Astrocyte of the hippocampus (primary cell): Measurements from ENCODE around the gene ABCC1.
"Not testable (repeated sequence)": the region's sequence is repeated elsewhere in the genome, so short reads cannot be mapped to it uniquely, and the experiment has no call there.

Experiments used
- DNase-seq: peaks from one replicate; pipeline ENCODE4 v3.0.0; 2011; ENCODE audit warnings: low read depth, low spot score

Gene ABCC1

DNA sequence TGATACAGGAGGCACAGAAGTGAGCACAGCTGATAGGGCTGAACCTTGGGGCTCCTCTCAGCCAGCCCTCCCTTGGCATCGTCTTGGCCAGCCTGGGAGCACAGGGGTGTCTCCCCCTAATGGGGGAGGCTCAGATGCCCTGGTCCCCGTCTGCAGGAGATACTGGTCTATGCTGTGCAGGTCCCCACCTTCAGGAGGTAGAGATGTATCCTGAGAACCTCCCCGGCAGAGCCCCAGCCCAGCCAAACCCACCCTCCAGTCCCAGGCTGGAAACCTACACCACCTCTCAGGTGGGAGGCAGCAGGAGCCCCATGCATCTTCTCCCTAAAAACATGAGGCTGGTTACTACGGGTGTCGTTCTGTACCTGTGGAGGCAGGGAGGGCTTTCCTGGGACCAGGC, 235.2 kb downstream of the ABCC1 start:
- no peak for DNase-seq

DNA sequence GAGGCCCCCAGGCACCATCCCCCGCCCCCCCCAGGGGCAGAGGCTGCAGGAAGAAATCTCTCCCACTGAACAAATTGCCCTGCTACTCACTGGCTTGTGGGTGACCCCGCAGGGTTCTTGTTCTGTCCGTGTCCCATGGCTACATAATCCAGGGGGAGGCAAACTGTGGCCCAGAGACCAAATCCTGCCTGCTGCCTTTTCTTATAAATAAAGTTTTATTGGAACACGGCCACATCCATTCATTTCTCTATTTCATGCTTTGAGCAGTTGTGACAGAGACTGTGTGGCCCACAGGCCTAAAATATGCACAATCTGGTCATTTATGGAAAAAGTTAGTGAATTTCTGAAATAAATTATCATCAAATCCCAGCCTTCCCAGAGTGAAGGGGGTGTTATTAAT, 235.7 kb downstream of the ABCC1 start:
- no peak for DNase-seq

DNA sequence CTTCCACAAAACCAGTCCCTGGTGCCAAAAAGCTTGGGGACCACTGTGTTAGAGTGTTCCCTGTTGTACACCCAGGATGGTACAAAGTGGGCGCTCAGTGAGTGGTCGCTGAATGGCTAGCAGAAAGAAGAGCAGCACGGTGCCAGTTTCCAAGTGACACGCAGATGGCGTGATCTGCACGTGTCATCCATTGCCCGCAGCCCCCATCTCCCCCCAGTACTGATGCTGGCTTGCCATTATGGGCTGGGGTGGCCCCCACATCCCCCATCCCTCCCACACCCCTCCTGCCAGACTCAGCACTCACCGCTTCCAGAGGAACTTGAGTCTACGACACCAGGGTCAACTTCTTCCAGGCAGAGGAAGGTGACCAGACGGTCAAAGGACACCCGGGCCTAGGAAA, 237.4 kb downstream of the ABCC1 start:
- DNase-seq, result no peak

DNA sequence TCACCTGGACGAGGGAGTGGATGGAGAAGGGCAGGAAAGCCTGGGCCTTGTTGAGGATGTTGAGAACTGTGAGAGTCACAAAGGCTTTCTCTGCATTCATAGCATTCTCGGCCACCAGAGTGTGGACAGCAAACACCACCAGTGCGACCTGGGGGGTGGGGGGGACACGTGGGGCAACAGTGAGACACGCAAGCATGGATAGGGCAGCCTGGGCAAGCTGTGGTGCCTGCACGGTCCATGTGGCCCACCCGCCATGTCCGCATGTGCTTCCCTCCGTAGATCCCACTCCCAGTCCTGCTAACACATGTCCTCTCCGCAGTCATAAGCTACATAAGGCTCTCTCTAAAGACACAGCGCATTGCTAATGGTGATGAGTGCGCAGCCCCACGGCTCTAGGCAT, 239.4 kb downstream of the ABCC1 start:
- no peak for DNase-seq

DNA sequence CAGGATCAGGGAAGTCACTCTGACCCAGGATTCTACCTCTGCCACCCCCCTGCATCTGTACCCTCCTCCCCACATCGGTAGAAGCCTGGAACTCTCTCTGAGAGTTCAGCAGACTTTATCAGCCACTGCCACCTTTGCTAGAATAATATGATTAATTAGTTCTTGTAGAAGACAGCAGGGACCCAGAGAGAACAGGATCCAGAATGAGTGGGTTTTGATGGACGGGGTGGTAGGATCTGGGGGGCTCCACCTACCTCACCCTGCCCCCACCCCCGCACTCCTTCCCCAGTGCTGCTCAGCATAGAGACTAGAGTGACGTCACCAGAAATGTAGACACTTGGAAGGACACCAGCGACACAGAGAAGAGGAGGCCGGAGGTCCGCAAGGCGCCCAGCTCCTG, 240.4 kb downstream of the ABCC1 start:
- no peak for DNase-seq

DNA sequence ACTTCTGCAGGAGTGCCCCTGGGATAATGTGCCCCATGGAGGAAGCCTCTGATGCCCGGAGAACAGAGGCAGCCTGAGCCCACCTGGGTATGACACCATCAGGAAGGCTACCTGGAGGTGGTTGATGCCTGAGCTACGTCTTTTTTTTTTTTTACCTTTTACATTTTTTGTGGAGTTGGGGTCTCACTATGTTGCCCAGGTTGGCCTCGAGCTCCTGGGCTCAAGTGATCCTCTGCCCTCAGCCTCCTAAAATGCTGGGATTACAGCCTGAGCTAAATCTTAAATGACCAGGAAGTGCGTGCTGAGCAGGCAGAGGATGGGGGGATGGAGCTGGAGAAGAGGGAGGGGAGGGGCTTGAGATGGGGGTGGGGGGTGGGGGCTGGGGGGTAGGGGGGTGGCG, 241.1 kb downstream of the ABCC1 start:
- no peak for DNase-seq

DNA sequence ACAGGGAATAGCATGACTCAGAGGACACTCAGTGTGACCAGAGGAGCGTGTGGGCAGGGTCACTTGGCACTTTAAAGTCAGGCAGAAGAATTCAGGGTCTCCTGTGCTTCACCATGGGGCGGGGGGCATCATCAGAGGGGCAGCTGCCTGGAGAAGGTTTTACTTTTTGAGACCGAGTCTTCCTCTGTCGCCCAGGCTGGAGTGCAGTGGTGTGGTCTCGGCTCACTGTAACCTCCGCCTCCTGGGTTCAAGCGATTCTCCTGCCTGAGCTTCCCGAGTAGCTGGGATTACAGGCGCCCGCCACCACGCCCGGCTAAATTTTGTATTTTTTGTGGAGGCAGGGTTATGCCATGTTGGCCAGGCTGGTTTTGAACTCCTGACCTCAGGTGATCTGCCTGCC, 241.6 kb downstream of the ABCC1 start:
- not testable (repeated sequence) for DNase-seq

DNA sequence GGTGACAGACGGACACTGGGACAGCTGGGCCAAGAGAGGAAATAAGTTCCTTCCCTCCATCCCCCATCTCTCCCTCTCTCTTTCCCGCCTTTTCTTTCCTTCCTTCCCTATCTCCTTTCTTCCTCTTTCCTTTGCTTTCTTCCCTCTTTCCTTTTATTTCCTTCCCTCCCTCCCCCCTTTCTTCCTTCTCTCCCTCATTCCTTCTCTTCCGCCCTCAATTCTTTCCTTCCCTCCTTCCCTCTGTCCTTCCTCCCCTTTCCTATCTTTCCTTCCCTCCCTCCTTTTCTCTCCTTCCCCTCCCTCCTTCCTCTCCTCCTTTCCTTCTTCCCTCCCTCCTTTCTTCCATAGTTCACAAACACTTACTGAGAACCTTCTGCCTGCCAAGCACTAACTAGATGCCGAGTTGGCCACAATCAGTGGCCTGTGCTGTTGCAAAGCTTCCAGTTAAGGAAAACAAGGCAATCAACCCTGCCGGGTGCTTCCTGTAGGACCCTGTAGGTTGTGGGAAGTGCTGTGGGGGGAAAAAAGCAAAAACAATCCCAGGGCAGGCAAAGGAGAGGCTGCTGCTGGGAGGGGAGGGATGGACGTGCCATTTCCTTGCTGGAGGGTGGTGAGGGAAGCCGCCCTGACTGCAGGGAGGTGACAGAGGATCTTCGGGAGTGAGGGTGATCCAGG, 242.2 kb downstream of the ABCC1 start:
- DNase-seq, result no peak
